HCT116 (cell line): ENCODE data around the gene SPRING1. TPM values are rescaled to one million over a fixed set of nuclear protein-coding genes. Genes with fewer than 3 reads are reported as not detected.

Source experiments
- ATAC-seq: fragments of 200-7000 bp; cut with Tn5 transposase; 2 replicates; pipeline ENCODE4 v1.9.1; 2020; ENCODE audit warnings: mild to moderate bottlenecking, moderate library complexity
- BruUV-seq: library from RNA; stranded (reverse); fragments of 400-500 nt; replicated peaks from 2 replicates; lab custom pipeline; 2021; lab: Mats Ljungman, UMichigan
- CTCF ChIA-PET: fragments of 300-600 bp; sonication (Branson Sonifier 250); formaldehyde crosslinking; loops from one replicate; lab custom pipeline; 2021; ENCODE audit warnings: antibody characterized with exemption; lab: Charles Lee
- POLR2A ChIA-PET: fragments of 300-600, 350-600 bp; sonication (Branson Sonifier 250); formaldehyde crosslinking; loops from one replicate; lab custom pipeline; 2021; ENCODE audit warnings: antibody characterized with exemption; lab: Charles Lee
- RAD21 ChIA-PET, 2 experiments: fragments of 300-600 bp; sonication (Branson Sonifier 250); formaldehyde crosslinking; loops; one replicate each; lab custom pipeline; 2023; ENCODE audit warnings: low total read pairs in 2 of 2; ENCODE audit not compliant: uncharacterized antibody in 2 of 2, unreplicated experiment in 2 of 2, low non-redundant PET in 1 of 2; lab: Charles Lee
- DNase-seq: peaks from one replicate; pipeline ENCODE4 v3.0.0-alpha.2; 2010; ENCODE audit warnings: low read depth, low spot score
- H2AFZ ChIP-seq: fragments of 200-600 bp; shearing (Covaris generic), sonication (generic); 2 replicates; pipeline ENCODE4 v1.6.1; 2017; ENCODE audit warnings: low read depth, mixed run types, mixed read lengths, antibody characterized with exemption, low read length; ENCODE audit not compliant: poor library complexity, severe bottlenecking
- H3K27ac ChIP-seq: 2 replicates; pipeline ENCODE4 v1.5.1; 2012; ENCODE audit warnings: low read depth, low read length
- H3K27me3 ChIP-seq: fragments of 200-600 bp; sonication (generic); 2 replicates; pipeline ENCODE4 v1.6.1; 2016; ENCODE audit warnings: mixed run types, low read length, mixed read lengths; ENCODE audit not compliant: insufficient read depth
- H3K36me3 ChIP-seq, 2 experiments: fragments of 200-500 bp in 1 of 2; fragments of 200-600 bp in 1 of 2; sonication (Bioruptor generic) in 1 of 2; sonication (generic) in 1 of 2; 2 replicates each; pipeline versions ENCODE4 v1.5.1 to v1.6.1; 2014 to 2016; ENCODE audit warnings: low read length in 2 of 2, inconsistent platforms in 1 of 2, mixed read lengths in 1 of 2, mixed run types in 1 of 2; ENCODE audit not compliant: insufficient read depth in 2 of 2, control insufficient read depth in 1 of 2
- H3K4me1 ChIP-seq, 2 experiments: fragments of 200-600 bp in 1 of 2; sonication (generic) in 1 of 2; 2 replicates each; pipeline versions ENCODE4 v1.5.1 to v1.6.1; 2012 to 2017; ENCODE audit warnings: low read length in 2 of 2, inconsistent platforms in 1 of 2, mild to moderate bottlenecking in 1 of 2, mixed read lengths in 1 of 2, mixed run types in 1 of 2, moderate library complexity in 1 of 2; ENCODE audit not compliant: insufficient read depth in 2 of 2, control insufficient read depth in 1 of 2
- H3K4me2 ChIP-seq: fragments of 200-600 bp; sonication (generic); 2 replicates; pipeline ENCODE4 v1.6.1; 2017; ENCODE audit warnings: mixed run types, low read length, mixed read lengths
- H3K4me3 ChIP-seq, 2 experiments: fragments of 200-600 bp in 1 of 2; sonication (generic) in 1 of 2; replicated peaks in 1 of 2; 2 replicates each; pipeline ENCODE4 v1.5.1; 2011 to 2016; ENCODE audit warnings: low read length in 2 of 2, control low read depth in 1 of 2, low read depth in 1 of 2, mild to moderate bottlenecking in 1 of 2, mixed read lengths in 1 of 2, mixed run types in 1 of 2
- H3K79me2 ChIP-seq: fragments of 200-600 bp; sonication (generic); 2 replicates; pipeline ENCODE4 v1.6.1; 2017; ENCODE audit warnings: mild to moderate bottlenecking, mixed run types, low read length, moderate library complexity, mixed read lengths; ENCODE audit not compliant: insufficient read depth
- H3K9ac ChIP-seq: fragments of 200-600 bp; sonication (generic); 2 replicates; pipeline ENCODE4 v1.6.1; 2016; ENCODE audit warnings: low read length, mixed read lengths
- H3K9me2 ChIP-seq: fragments of 200-600 bp; sonication (generic), shearing (Covaris generic); 2 replicates; pipeline ENCODE4 v1.6.1; 2017; ENCODE audit warnings: mixed run types, mild to moderate bottlenecking, moderate library complexity; ENCODE audit not compliant: insufficient read depth
- H3K9me3 ChIP-seq, 2 experiments: fragments of 200-500 bp in 1 of 2; fragments of 200-600 bp in 1 of 2; sonication (Bioruptor generic) in 1 of 2; sonication (generic) in 1 of 2; 2 replicates each; pipeline ENCODE4 v1.6.1; 2014 to 2017; ENCODE audit warnings: low read length in 2 of 2, mixed read lengths in 2 of 2, inconsistent platforms in 1 of 2, low read depth in 1 of 2, mild to moderate bottlenecking in 1 of 2, mixed run types in 1 of 2, moderate library complexity in 1 of 2; ENCODE audit not compliant: control insufficient read depth in 1 of 2, insufficient read depth in 1 of 2
- H4K20me1 ChIP-seq: fragments of 200-600 bp; sonication (generic), shearing (Covaris generic); 2 replicates; pipeline ENCODE4 v1.6.1; 2017; ENCODE audit warnings: mixed run types, mild to moderate bottlenecking, moderate library complexity; ENCODE audit not compliant: insufficient read depth
- ATF3 ChIP-seq: IDR thresholded peaks from 2 replicates; pipeline ENCODE4 v1.6.1; 2012
- CBX3 ChIP-seq: IDR thresholded peaks from 2 replicates; pipeline ENCODE4 v1.6.1; 2012; ENCODE audit warnings: low read depth
- CTCF ChIP-seq, 3 experiments: fragments of 200-600 bp in 1 of 3; sonication (generic) in 1 of 3; IDR thresholded peaks in 2 of 3; conservative IDR thresholded peaks in 1 of 3; 2 replicates each; pipeline ENCODE4 v1.5.1; 2012 to 2017; ENCODE audit warnings: low read depth in 2 of 3, low read length in 2 of 3, antibody characterized with exemption in 1 of 3, borderline replicate concordance in 1 of 3, control low read depth in 1 of 3, mild to moderate bottlenecking in 1 of 3, mixed read lengths in 1 of 3, mixed run types in 1 of 3, moderate library complexity in 1 of 3; ENCODE audit not compliant: insufficient read depth in 1 of 3
- EGR1 ChIP-seq: IDR thresholded peaks from 2 replicates; pipeline ENCODE4 v1.6.1; 2012; ENCODE audit warnings: low read depth
- ELF1 ChIP-seq: IDR thresholded peaks from 2 replicates; pipeline ENCODE4 v1.6.1; 2012; ENCODE audit warnings: low read depth, borderline replicate concordance
- EZH2 ChIP-seq: fragments of 200-600 bp; sonication (generic); IDR thresholded peaks from 2 replicates; pipeline ENCODE4 v1.6.1; 2017; ENCODE audit warnings: antibody characterized with exemption, mixed run types
- JUND ChIP-seq: IDR thresholded peaks from 2 replicates; pipeline ENCODE4 v1.6.1; 2012
- MAX ChIP-seq: IDR thresholded peaks from 2 replicates; pipeline ENCODE4 v1.6.1; 2012
- POLR2A ChIP-seq: IDR thresholded peaks from 2 replicates; pipeline ENCODE4 v1.7.0; 2011; ENCODE audit warnings: borderline replicate concordance; ENCODE audit not compliant: insufficient read depth, insufficient read length; ENCODE audit errors: extremely low read depth
- POLR2AphosphoS5 ChIP-seq: IDR thresholded peaks from 2 replicates; pipeline ENCODE4 v1.6.1; 2011; ENCODE audit warnings: mild to moderate bottlenecking, low read depth, low read length, moderate library complexity
- RAD21 ChIP-seq: IDR thresholded peaks from 2 replicates; pipeline ENCODE4 v1.6.1; 2012; ENCODE audit warnings: low read depth, mild to moderate bottlenecking
- REST ChIP-seq: IDR thresholded peaks from 2 replicates; pipeline ENCODE4 v1.6.1; 2012; ENCODE audit warnings: low read depth
- SP1 ChIP-seq: IDR thresholded peaks from 2 replicates; pipeline ENCODE4 v1.6.1; 2012; ENCODE audit warnings: low read depth
- SRF ChIP-seq: IDR thresholded peaks from 2 replicates; pipeline ENCODE4 v1.6.1; 2012; ENCODE audit warnings: low read depth
- YY1 ChIP-seq: IDR thresholded peaks from 2 replicates; pipeline ENCODE4 v1.6.1; 2011; ENCODE audit warnings: low read length, low read depth, moderate library complexity, mild to moderate bottlenecking; ENCODE audit not compliant: insufficient replicate concordance; ENCODE audit errors: extremely low read depth
- ZBTB33 ChIP-seq: IDR thresholded peaks from 2 replicates; pipeline ENCODE4 v1.6.1; 2011; ENCODE audit warnings: mild to moderate bottlenecking, low read length, moderate library complexity; ENCODE audit not compliant: insufficient replicate concordance; ENCODE audit errors: extremely low read depth
- ZFX ChIP-seq: fragments of 450-650 bp; IDR thresholded peaks from 2 replicates; pipeline ENCODE4 v1.6.1; 2017
- ZNF274 ChIP-seq: fragments of 200-500 bp; sonication (Bioruptor generic); IDR thresholded peaks from 2 replicates; pipeline ENCODE4 v1.6.1; 2014; ENCODE audit warnings: mild to moderate bottlenecking, low read depth, low read length, inconsistent platforms
- intact Hi-C: fragments of 100-400 bp; cut with micrococcal nuclease; formaldehyde crosslinking; loops from 2 replicates; pipeline ENCODE4 v1.10.0; 2022
- total RNA-seq: library from RNA; stranded (reverse); gene quantifications from one replicate; pipeline ENCODE4 v1.2.1, GENCODE V29; 2021; ENCODE audit not compliant: unreplicated experiment

The SPRING1 gene
- total RNA-seq, 1 experiment from 2014 or later: 28.5 TPM

- H3K4me3 ChIP-seq: no peak overlapping the region
- TF ChIP-seq ZFX (no peak), EGR1 (no peak), JUND (no peak), REST (no peak), POLR2AphosphoS5 (no peak), ELF1 (no peak), EZH2 (no peak), ATF3 (no peak), ZBTB33 (no peak), POLR2A (no peak), ZNF274 (no peak), RAD21 (no peak), SRF (no peak), MAX (no peak), YY1 (no peak), CTCF (IDR thresholded peaks at IDR 0.05 in 2 of 3, conservative IDR thresholded peaks at IDR 0.05 in 1 of 3; ENCODE audit: borderline replicate concordance in 1 of 3, insufficient read depth in 1 of 3, low read depth in 2 of 3, low read length in 2 of 3) (no peak), CBX3 (no peak), SP1 (no peak)
- TF ChIP-seq, all 23 proteins: peak for 0
- RAD21 ChIA-PET: no interaction called here
- ATAC-seq (no peak), DNase-seq (no peak)
- Histone ChIP-seq H3K9me3 (no peaks in the 10 kb centered on the region), H3K4me2 (peak overlapping the region; percentile 75; the same call in 1 of the 2 replicates), H2AFZ (no peak overlapping the region), H3K27me3 (no peaks in the 10 kb centered on the region), H3K9me2 (no peaks in the 10 kb centered on the region), H3K27ac (no peak overlapping the region), H3K4me1 (peaks cover 5 to 16% of the 10 kb centered on the region in 2 experiments; a peak in 2 of 4 replicates), H3K9ac (no peak overlapping the region), H3K79me2 (peaks cover 14% of the 10 kb centered on the region; the same call in 1 of the 2 replicates), H3K36me3 (peaks cover 0 to 2% of the 10 kb centered on the region in 2 experiments; a peak in 1 of 4 replicates), H4K20me1 (no peaks in the 10 kb centered on the region)
- CTCF ChIA-PET: no interaction called here
- POLR2A ChIA-PET: no interaction called here
- intact Hi-C loops: no loop called here
- BruUV-seq: no TSS peak
These were observed 23.6 kb upstream of the SPRING1 start for GRCh38 chr12:116761499-116761898.
